B cell (primary cell): ENCODE results near the gene KDM5A.

ENCODE experiments used
- EZH2 ChIP-seq: IDR thresholded peaks from 2 replicates; pipeline ENCODE4 v1.6.1; 2012; ENCODE audit warnings: borderline replicate concordance, low read depth, mild to moderate bottlenecking, moderate library complexity, low read length; ENCODE audit not compliant: insufficient read depth, poor library complexity, severe bottlenecking
- TF ChIP-seq, protein P1 (sequence below): fragments of 200-600 bp; IDR thresholded peaks from one replicate; pipeline ENCODE4 v1.8.0; 2022; ENCODE audit warnings: antibody characterized with exemption, mild to moderate bottlenecking

DNA sequence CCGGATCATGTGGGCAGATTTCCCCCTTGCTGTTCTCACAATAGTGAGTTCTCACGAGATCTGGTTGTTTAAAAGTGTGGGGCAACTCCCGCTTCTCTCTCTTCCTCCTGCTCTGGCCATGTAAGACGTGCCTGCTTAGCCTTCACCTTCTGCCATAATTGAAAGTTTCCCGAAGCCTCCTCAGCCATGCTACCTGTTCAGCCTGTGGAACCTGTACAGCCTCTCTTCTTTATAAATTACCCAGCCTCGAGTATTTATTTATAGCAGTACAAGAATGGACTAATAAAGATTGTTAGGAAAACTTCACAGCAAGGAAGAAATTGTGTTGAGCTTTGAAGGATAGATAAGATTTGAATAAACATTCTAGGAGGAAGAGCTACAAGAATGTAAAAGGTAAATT is 52.1 kb downstream of the KDM5A start:
- TF ChIP-seq, protein P1, sequence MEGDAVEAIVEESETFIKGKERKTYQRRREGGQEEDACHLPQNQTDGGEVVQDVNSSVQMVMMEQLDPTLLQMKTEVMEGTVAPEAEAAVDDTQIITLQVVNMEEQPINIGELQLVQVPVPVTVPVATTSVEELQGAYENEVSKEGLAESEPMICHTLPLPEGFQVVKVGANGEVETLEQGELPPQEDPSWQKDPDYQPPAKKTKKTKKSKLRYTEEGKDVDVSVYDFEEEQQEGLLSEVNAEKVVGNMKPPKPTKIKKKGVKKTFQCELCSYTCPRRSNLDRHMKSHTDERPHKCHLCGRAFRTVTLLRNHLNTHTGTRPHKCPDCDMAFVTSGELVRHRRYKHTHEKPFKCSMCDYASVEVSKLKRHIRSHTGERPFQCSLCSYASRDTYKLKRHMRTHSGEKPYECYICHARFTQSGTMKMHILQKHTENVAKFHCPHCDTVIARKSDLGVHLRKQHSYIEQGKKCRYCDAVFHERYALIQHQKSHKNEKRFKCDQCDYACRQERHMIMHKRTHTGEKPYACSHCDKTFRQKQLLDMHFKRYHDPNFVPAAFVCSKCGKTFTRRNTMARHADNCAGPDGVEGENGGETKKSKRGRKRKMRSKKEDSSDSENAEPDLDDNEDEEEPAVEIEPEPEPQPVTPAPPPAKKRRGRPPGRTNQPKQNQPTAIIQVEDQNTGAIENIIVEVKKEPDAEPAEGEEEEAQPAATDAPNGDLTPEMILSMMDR = no peak
- no peak for TF ChIP-seq EZH2
